HL-60 (cell line): ENCODE data around the gene SCMH1.

Experiments used
- DNase-seq, 2 experiments: peaks; one replicate each; pipeline ENCODE4 v3.0.0-alpha.2; 2010 to 2020; ENCODE audit warnings: low read depth in 1 of 2, low spot score in 1 of 2
- H3K27ac ChIP-seq: fragments of 250-450 bp; sonication (Bioruptor Pico); replicated peaks from 2 replicates; pipeline ENCODE4 v1.5.1; 2020; ENCODE audit warnings: mild to moderate bottlenecking, moderate library complexity
- H3K27me3 ChIP-seq: fragments of 250-450 bp; sonication (Bioruptor Pico); 2 replicates; pipeline ENCODE4 v1.5.1; 2021; ENCODE audit warnings: mild to moderate bottlenecking, moderate library complexity; ENCODE audit not compliant: insufficient read depth, poor library complexity, severe bottlenecking
- H3K4me3 ChIP-seq: replicated peaks from 2 replicates; pipeline ENCODE4 v1.5.1; 2011; ENCODE audit warnings: mild to moderate bottlenecking, control low read depth, low read length; ENCODE audit not compliant: insufficient read depth
- GABPA ChIP-seq: IDR thresholded peaks from 2 replicates; pipeline ENCODE4 v1.6.1; 2012; ENCODE audit warnings: low read depth
- POLR2AphosphoS5 ChIP-seq: IDR thresholded peaks from 2 replicates; pipeline ENCODE4 v1.6.1; 2012; ENCODE audit warnings: low read depth
- SPI1 ChIP-seq: IDR thresholded peaks from 2 replicates; pipeline ENCODE4 v1.6.1; 2012; ENCODE audit warnings: low read depth, mild to moderate bottlenecking, borderline replicate concordance
- TF ChIP-seq, protein P1 (sequence below): IDR thresholded peaks from one replicate; pipeline ENCODE4 v1.5.1; 2011; ENCODE audit warnings: low read length, control low read depth, inconsistent platforms; ENCODE audit not compliant: insufficient read depth
- TF ChIP-seq, protein P2 (sequence below): IDR thresholded peaks from 2 replicates; pipeline ENCODE4 v1.6.1; 2012; ENCODE audit warnings: low read depth; ENCODE audit not compliant: insufficient replicate concordance

The SCMH1 gene

DNA sequence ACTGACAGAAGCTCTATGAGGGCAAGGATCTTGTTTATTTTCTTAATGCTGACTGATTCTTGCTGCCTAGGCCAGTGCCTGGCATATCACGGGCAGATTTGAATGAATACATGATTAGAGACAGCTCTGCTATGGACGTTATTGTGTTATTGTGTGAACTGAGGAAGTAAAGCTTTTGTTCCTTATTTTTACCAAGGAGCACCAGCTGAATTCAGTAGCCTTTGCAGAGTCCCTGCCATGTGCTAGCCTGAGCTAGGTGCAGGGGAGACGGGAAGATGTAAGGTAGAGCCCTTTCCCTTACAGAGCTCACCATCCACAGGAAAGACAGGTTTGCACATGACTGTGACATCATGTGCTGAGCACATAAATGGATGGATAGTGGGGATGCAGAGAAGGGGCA lies 36.0 kb upstream of the SCMH1 start:
- H3K27me3 ChIP-seq: no peaks in the 10 kb centered on the region
- no peak for TF ChIP-seq GABPA
- TF ChIP-seq, protein P1, sequence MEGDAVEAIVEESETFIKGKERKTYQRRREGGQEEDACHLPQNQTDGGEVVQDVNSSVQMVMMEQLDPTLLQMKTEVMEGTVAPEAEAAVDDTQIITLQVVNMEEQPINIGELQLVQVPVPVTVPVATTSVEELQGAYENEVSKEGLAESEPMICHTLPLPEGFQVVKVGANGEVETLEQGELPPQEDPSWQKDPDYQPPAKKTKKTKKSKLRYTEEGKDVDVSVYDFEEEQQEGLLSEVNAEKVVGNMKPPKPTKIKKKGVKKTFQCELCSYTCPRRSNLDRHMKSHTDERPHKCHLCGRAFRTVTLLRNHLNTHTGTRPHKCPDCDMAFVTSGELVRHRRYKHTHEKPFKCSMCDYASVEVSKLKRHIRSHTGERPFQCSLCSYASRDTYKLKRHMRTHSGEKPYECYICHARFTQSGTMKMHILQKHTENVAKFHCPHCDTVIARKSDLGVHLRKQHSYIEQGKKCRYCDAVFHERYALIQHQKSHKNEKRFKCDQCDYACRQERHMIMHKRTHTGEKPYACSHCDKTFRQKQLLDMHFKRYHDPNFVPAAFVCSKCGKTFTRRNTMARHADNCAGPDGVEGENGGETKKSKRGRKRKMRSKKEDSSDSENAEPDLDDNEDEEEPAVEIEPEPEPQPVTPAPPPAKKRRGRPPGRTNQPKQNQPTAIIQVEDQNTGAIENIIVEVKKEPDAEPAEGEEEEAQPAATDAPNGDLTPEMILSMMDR: no peak
- TF ChIP-seq SPI1: 0 out of 2 replicates have a peak, but pooled peaks have one; percentile 20
- no peak for TF ChIP-seq POLR2AphosphoS5
- no peak overlapping the region for H3K4me3 ChIP-seq
- peak in 1 of 2 experiments; percentile 69 for DNase-seq
- H3K27ac ChIP-seq: peak overlapping the region; percentile 54

GRCh38 chr1:41277371-41277975 lies 35.4 kb upstream of the SCMH1 start:
- Histone ChIP-seq H3K27me3 (no peaks in the 10 kb centered on the region), H3K27ac (peak overlapping the region; percentile 54), H3K4me3 (no peak overlapping the region)
- no peak for TF ChIP-seq POLR2AphosphoS5
- TF ChIP-seq SPI1: peak; percentile 97
- DNase-seq: peak in 1 of 2 experiments; percentile 66

DNA sequence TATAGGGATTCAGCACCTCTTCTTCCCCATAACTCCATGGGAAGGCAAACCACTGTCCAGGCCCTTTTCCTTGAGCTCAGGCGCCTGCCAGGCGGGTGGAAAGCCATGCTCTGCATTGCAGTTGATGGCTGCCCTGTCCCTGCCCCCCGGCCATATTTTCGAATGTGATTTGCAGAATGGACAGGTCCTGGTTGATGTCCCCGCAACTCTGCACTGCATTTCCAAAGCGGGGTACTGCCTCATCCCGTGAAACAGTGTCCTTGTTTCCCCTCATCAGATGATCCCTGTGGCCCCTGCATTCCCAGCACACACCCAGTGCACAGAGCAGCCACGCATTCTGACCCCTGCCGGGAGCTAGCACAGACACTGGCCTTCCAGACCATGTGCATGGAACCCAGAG lies 33.7 kb upstream of the SCMH1 start:
- TF ChIP-seq GABPA (no peak), POLR2AphosphoS5 (no peak), SPI1 (no peak)
- TF ChIP-seq, protein P1: no peak
- TF ChIP-seq, protein P2, sequence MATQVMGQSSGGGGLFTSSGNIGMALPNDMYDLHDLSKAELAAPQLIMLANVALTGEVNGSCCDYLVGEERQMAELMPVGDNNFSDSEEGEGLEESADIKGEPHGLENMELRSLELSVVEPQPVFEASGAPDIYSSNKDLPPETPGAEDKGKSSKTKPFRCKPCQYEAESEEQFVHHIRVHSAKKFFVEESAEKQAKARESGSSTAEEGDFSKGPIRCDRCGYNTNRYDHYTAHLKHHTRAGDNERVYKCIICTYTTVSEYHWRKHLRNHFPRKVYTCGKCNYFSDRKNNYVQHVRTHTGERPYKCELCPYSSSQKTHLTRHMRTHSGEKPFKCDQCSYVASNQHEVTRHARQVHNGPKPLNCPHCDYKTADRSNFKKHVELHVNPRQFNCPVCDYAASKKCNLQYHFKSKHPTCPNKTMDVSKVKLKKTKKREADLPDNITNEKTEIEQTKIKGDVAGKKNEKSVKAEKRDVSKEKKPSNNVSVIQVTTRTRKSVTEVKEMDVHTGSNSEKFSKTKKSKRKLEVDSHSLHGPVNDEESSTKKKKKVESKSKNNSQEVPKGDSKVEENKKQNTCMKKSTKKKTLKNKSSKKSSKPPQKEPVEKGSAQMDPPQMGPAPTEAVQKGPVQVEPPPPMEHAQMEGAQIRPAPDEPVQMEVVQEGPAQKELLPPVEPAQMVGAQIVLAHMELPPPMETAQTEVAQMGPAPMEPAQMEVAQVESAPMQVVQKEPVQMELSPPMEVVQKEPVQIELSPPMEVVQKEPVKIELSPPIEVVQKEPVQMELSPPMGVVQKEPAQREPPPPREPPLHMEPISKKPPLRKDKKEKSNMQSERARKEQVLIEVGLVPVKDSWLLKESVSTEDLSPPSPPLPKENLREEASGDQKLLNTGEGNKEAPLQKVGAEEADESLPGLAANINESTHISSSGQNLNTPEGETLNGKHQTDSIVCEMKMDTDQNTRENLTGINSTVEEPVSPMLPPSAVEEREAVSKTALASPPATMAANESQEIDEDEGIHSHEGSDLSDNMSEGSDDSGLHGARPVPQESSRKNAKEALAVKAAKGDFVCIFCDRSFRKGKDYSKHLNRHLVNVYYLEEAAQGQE: no peak
- H3K27me3 ChIP-seq: no peaks in the 10 kb centered on the region
- DNase-seq: no peak
- no peak overlapping the region for H3K4me3 ChIP-seq
- peak overlapping the region; percentile 69 for H3K27ac ChIP-seq

DNA sequence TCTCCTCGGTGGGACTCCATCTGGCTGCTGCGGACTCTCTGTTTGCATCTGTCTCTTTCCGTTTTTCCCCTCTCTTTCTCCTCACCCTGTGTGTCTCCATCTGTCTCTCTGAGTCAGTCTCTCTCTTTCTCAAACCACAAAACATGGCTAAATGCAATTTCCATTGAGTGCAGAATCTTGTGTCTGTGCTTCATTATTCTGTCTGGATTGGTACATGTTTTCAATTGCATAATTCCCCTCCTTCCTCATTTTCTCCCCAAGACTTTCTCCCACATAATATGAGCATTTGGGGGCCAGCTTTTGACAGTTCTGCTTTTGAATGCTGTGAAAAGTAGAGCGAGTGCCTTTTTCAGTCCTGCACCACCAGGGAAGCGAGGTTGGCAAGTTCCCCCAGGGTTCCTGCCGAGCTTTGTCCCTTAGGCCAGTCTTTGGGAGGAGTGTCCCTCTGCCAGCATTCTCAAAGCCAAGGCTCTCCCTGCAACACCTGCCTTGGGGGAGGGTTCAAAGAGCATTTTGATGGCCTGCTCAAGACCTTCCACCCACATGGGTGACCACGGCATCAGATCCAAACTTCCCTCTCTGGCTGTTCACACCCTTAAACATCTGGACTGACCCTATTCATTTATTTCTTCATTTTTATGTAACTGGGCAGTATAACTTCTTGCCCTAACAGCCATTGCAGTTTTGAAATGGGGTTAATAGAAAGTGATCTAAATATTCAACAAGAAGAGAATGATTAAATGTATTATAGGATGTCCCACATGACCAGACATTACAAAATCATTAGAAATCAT lies 32.8 kb upstream of the SCMH1 start:
- DNase-seq: peak; percentile 75 to 93
- TF ChIP-seq, protein P2: no peak
- peak; percentile 84 for TF ChIP-seq POLR2AphosphoS5
- TF ChIP-seq GABPA: no peak
- TF ChIP-seq, protein P1: no peak
- TF ChIP-seq SPI1: peak; percentile 98
- Histone ChIP-seq H3K27me3 (no peaks in the 10 kb centered on the region), H3K4me3 (no peak overlapping the region), H3K27ac (peak overlapping the region; percentile 69)
